Measurements from ENCODE around the gene TIPARP.
"Not testable (repeated sequence)": the region's sequence is repeated elsewhere in the genome, so short reads cannot be mapped to it uniquely, and the experiment has no call there.

Gene TIPARP

GRCh38 chr3:156738251-156738650 lies 63.9 kb downstream of the TIPARP start:
- DNase-seq: no peak

GRCh38 chr3:156739976-156740375 lies 65.6 kb downstream of the TIPARP start:
- no peak for DNase-seq

- not testable (repeated sequence) for DNase-seq
Observed at GRCh38 chr3:156740581-156740980, 66.2 kb downstream of the TIPARP start.

GRCh38 chr3:156741935-156742334 lies 67.5 kb downstream of the TIPARP start:
- DNase-seq: peak in 1 of 56 donors; percentile 36

GRCh38 chr3:156742401-156742800 lies 68.0 kb downstream of the TIPARP start:
- DNase-seq: no peak

GRCh38 chr3:156743859-156744258 lies 69.5 kb downstream of the TIPARP start:
- no peak for DNase-seq

GRCh38 chr3:156744631-156745030 lies 70.2 kb downstream of the TIPARP start:
- DNase-seq: no peak

- no peak for DNase-seq
Observed at GRCh38 chr3:156745766-156746165, 71.4 kb downstream of the TIPARP start.

- no peak for DNase-seq
Observed at GRCh38 chr3:156747046-156747445, 72.7 kb downstream of the TIPARP start.

GRCh38 chr3:156749244-156749643 lies 74.9 kb downstream of the TIPARP start:
- DNase-seq: peak in 5 of 56 donors; percentile 6 to 24 (median 12)

GRCh38 chr3:156750191-156750873 lies 75.9 kb downstream of the TIPARP start:
- no peak for DNase-seq

- no peak for DNase-seq
Observed at GRCh38 chr3:156750874-156751245, 76.5 kb downstream of the TIPARP start.

GRCh38 chr3:156751461-156752025 lies 77.2 kb downstream of the TIPARP start:
- peak in 3 of 56 donors; percentile 7 to 19 (median 12) for DNase-seq
